Raji (cell line): ENCODE data around the gene SLC5A2.

Experiments used
- POLR2A ChIP-seq: IDR thresholded peaks from 2 replicates; pipeline ENCODE4 v1.6.1; 2011; ENCODE audit warnings: low read depth, low read length, control low read depth; ENCODE audit not compliant: insufficient read depth

SLC5A2 gene

DNA sequence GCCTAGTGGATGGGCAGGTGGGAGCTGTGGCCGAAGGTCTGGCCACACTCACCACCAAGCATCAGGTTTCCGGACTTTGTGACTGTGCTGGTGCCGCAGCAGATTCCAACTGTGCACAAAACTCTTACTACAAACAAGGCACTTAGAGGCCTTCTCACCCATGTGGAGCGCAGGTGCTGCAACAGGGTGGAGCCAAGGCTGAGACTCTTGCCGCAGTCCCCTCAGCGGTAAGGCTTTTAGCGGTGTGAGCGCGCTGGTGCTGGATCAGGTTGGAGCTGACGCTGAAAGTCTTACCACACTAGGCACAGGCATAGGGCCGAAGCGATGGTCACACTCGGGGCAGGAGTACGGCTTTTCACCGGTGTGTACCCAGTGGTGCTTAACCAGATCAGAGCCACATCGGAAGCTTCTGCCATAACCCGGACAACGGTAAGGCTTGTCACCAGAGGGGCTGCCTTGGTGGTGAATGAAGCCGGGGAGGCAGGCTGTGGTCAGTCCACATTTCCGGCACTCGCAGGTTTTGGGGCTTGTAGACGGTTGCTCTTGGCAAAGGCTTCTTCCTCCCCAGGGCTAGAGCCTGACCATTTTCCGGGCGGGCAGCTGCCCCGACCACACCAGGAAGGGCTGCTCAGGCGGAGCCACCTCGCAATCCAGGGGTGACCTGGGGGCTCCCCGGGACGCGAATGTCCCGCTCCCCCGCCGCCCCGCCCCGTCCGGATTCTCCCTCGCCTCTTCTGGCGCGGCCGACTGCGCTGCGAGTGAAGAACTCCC lies 24.7 kb upstream of the SLC5A2 start:
- TF ChIP-seq POLR2A: no peak

DNA sequence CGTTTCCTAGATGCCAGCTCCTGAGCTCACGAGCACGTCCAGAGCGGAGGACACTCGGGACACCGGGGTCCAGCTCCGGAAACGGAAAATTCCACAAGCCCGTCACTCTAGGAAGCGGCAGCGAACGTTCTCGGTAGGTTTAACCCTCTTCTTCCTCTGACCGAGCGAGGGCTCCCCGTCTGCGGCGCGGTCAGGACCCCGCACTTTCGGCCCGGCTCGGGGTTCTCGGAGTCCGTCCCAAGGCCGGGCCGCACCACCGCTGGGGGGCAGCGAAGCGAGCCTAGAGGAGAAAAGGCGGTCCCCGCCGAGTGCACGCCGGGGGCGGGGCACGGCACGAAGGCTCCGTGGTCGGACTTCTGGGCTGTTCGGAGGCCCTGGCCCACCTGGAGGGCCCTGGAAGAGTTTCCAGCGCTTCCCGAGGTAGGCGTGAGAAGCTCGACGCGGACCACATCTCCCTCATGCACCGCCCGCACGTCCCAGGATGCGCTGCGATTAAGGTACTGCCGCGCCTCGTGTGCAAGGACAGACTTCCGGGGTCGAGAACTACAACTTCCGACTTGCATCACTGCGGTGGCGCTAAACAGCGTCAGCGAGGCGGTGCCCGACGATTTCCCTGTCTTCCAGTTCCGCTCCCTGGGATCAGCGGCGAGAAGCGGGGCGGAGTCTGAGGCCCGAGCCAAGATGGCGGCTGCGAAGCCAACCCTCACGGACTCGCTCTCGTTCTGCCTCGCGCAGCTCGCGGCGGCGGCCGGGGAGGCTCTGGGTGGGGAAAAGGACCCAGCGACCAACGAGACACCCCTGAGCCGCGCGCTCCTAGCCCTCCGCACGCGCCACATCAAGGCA lies 23.9 kb upstream of the SLC5A2 start, which contains the start of gene ARMC5:
Gene ARMC5, plus strand, starts transcription at position 658 of the 843 bp plus-strand sequence. Its CDS starts 24 bp downstream, at position 682.
- TF ChIP-seq POLR2A: peak; percentile 86

DNA sequence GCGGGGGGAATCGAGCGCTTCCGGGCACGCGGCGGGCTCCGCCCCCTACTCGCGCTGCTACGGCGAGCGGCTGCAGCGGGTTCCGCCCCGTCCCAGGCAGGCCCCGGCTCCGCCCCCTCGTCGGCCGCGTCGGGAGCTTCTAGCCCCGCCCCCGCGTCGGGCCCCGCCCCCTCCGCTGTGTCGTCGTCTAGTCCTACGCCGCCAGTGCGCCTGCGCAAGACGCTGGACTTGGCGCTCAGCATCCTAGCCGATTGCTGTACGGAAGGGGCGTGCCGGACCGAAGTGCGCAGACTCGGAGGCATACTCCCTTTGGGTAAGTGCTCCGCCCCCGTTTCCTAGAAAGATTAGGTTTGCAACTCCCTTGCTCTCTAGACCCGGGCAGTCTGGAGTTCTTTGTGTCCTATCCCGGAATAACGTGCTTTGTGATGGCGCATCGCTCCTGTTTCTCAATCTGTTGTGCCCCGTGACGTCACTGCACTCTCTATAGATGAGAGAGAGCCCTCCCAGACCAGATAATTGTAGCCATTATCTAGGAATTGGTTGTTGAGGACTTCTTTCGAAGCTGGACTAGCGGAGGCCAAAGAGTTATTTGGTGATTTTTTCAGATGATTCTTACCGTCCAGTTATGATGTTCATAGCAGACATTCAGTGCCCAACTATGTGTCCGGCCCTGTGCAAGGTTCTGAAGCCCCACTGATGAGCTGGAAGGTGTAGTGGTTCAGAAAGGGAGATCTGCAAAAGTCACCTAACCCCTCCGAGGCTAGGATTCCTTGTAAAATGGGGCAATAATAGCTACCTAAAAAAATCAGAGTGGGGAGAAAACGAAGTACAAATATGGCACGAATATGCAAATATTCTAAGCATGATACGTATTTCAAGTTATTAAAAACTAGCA lies 23.0 kb upstream of the SLC5A2 start:
- no peak for TF ChIP-seq POLR2A

GRCh38 chr16:31460582-31461002 lies 22.3 kb upstream of the SLC5A2 start:
- no peak for TF ChIP-seq POLR2A

DNA sequence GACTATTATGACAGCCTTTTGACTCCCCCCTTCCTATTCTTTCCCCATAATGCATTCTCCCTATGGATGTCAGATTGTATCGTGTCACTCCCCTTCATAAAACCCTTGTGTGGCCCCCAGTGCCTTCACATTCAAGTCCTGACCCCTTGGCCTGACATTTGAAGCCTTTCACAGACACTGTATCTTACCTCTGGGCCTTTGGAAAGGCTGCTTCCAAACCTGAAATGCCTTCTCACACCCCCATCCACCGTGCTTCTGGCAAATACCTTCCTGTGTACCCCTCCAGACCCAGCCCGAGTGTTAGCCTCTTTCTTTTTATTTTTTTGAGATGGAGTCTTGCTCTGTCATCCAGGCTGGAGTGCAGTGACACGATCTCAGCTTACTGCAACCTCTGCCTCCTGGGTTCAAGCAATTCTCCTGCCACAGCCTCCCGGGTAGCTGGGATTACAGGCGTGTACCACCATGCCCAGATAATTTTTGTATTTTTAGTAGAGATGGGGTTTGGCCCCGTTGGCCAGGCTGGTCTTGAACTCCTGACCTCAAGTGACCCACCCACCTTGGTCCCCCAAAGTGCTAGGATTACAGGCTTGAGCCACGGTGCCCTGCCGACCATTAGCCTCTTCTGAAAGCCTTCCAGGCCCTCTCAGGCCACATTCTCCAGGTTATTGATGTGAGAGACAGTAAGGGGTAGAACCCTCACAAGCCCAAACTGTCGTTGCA lies 21.6 kb upstream of the SLC5A2 start:
- TF ChIP-seq POLR2A: no peak

GRCh38 chr16:31461921-31462804 lies 20.8 kb upstream of the SLC5A2 start:
- no peak for TF ChIP-seq POLR2A

- TF ChIP-seq POLR2A: no peak
These were observed 18.6 kb upstream of the SLC5A2 start for GRCh38 chr16:31464348-31464769.

DNA sequence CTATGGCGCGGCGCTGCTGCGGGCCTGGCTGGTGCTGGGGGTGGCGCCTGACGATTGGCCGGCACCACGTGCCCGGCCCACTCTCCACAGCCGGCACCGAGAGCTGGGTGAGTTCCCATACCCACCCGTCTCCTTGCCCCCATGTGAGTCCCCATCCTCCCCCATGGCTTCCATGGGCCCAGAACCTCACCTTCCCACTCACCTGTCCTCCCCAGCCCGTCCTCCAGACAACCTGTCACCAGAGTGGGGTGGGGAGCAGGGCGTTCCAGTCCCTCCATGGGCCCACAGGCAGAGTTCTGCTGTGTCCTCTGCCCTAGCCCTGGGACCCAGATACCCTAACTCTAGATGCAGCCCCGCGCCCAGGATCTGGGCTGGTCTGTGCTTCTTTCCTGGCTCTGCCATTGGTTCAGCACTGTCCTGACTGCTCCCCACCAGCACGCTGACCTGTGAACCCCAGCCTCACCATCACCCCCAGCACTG lies 18.1 kb upstream of the SLC5A2 start:
- TF ChIP-seq POLR2A: no peak

GRCh38 chr16:31465788-31466370 lies 17.0 kb upstream of the SLC5A2 start:
- TF ChIP-seq POLR2A: no peak

- TF ChIP-seq POLR2A: no peak
These were observed 16.5 kb upstream of the SLC5A2 start for GRCh38 chr16:31466381-31466841.

DNA sequence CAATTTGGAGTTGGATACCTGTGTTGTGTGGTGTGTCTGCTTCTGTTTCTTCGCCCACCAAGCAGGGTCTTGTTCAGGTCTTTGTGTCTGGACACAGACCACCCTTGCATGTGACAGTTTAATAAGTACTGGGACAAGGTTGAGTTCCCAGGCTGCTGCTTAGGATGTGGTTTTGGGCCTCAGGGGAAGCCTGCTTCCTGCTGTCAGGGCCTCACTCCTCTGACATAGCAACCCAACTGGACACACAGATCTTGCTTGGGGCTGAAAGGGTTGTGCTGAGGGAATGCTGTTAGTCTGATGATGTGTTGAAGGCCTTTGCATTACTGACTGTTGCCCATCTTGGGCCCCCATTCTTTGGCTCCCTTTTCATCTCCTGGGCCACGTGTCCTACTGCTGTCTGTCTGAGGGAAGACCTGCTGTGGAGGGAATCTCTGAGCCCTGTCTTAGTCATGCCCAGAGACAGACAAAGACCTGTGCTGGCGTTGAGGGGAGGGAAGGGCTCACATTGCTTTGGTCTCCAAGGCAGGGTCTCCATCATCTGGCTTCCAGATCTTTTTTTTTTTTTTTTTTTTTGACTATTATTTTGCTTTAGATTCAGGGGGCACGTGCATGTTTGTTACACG lies 15.7 kb upstream of the SLC5A2 start:
- TF ChIP-seq POLR2A: no peak

- no peak for TF ChIP-seq POLR2A
These were observed 15.1 kb upstream of the SLC5A2 start for GRCh38 chr16:31467858-31468257.
